ENCODE measurements around the gene RASGEF1C. TPM values are rescaled to one million over a fixed set of nuclear protein-coding genes. Genes with fewer than 3 reads are reported as not detected.

RASGEF1C gene
- total and polyA plus RNA-seq, 2 of the 13 experiments (the other 11 are each of a cell fraction or from before 2014, with no cell fraction given), result not detected

GRCh38 chr5:180105827-180106312, 103.1 kb downstream of the RASGEF1C start:
- H3K79me2 ChIP-seq (ENCODE audit: insufficient read depth, low read length), result no peaks in the 10 kb centered on the region
- no peak overlapping the region for H3K4me3 ChIP-seq (replicated peaks in 1 of 3; ENCODE audit: insufficient read depth in 1 of 3, low read depth in 2 of 3, low read length in 3 of 3)
- no peak overlapping the region for H3K27ac ChIP-seq (ENCODE audit: extremely low read length, insufficient read depth, low read length)
- no peak overlapping the region for H3K9ac ChIP-seq (ENCODE audit: insufficient read depth, low read depth, low read length)
- FAIRE-seq, result no peak
- TF ChIP-seq SATB2 (CRISPR knock-in tag; IDR thresholded peaks at IDR 0.05) (no peak), ATF4 (CRISPR knock-in tag; IDR thresholded peaks at IDR 0.05) (0 out of 4 replicates have a peak, but pooled peaks of 1 of the 2 experiments have one; percentile 28), ZBTB8A (CRISPR knock-in tag; IDR thresholded peaks at IDR 0.05; ENCODE audit: borderline replicate concordance, low read depth) (no peak), DNMT1 (CRISPR knock-in tag; IDR thresholded peaks at IDR 0.05) (no peak), NFYB (CRISPR knock-in tag; IDR thresholded peaks at IDR 0.05) (no peak), ZNF678 (CRISPR knock-in tag; IDR thresholded peaks at IDR 0.05) (no peak), ZSCAN22 (CRISPR knock-in tag; IDR thresholded peaks at IDR 0.05) (no peak), ZNF775 (CRISPR knock-in tag; IDR thresholded peaks at IDR 0.05; ENCODE audit: borderline replicate concordance) (no peak), CBX5 (CRISPR knock-in tag; IDR thresholded peaks at IDR 0.05; ENCODE audit: borderline replicate concordance) (no peak), NFKB2 (CRISPR knock-in tag; IDR thresholded peaks at IDR 0.05; ENCODE audit: borderline replicate concordance) (no peak), ZC3H13 (CRISPR knock-in tag; IDR thresholded peaks at IDR 0.05) (no peak), HNRNPLL (IDR thresholded peaks at IDR 0.05; ENCODE audit: low read depth, low read length, poor library complexity, severe bottlenecking) (no peak), MEIS1 (CRISPR knock-in tag; IDR thresholded peaks at IDR 0.05; ENCODE audit: borderline replicate concordance) (no peak), ZBTB21 (CRISPR knock-in tag; IDR thresholded peaks at IDR 0.05) (0 out of 2 replicates have a peak, but pooled peaks have one; percentile 14), CEBPB (IDR thresholded peaks at IDR 0.05; ENCODE audit: borderline replicate concordance, low read depth, low read length) (peak; percentile 11; the same call in 1 of the 2 replicates), ZNF652 (CRISPR knock-in tag; IDR thresholded peaks at IDR 0.05; ENCODE audit: borderline replicate concordance, low read depth) (no peak), CREB1 (IDR thresholded peaks at IDR 0.05) (peak; percentile 39), CREB1 (CRISPR knock-in tag; IDR thresholded peaks at IDR 0.05) (no peak), ZNF883 (CRISPR knock-in tag; IDR thresholded peaks at IDR 0.05; ENCODE audit: not compliant biosample characterization) (no peak), FOSL2 (CRISPR knock-in tag; IDR thresholded peaks at IDR 0.05) (peak; percentile 60), ATF7-NPFF (CRISPR knock-in tag; IDR thresholded peaks at IDR 0.05; ENCODE audit: low read depth) (no peak)
- BruUV-seq (replicated peaks), result no TSS peak
- CTCF ChIA-PET (ENCODE audit: low intra/inter-chr PET ratio, low total read pairs), result no interaction called here
- intact Hi-C loops (cut with micrococcal nuclease; ENCODE audit: unreplicated experiment), result no loop called here
- POLR2A ChIA-PET, result no interaction called here
- peaks cover 2 to 35% of the 10 kb centered on the region in 2 experiments; a peak in 3 of 5 replicates for H3K27me3 ChIP-seq (ENCODE audit: control insufficient read depth in 1 of 2, insufficient read depth in 2 of 2, low read length in 2 of 2)
- ATAC-seq, result no peak
- DNase-seq (ENCODE audit: low spot score), result no peak
- H3K4me2 ChIP-seq (ENCODE audit: low read depth, low read length), result no peak overlapping the region
- no peaks in the 10 kb centered on the region for H3K4me1 ChIP-seq (ENCODE audit: insufficient read depth, low read length)
- in situ Hi-C loops (cut with HindIII; ENCODE audit: extremely low pct_ligation_motif_present, low pct_unique_long_range_greater_than_20kb), result no loop called here
- WGBS (ENCODE audit: low lambda C conversion rate), result 5% methylated on average over 5 of the region's 5 CpGs
- H2AFZ ChIP-seq (ENCODE audit: low read length), result no peak overlapping the region
- H4K20me1 ChIP-seq (ENCODE audit: insufficient read depth, low read length), result no peaks in the 10 kb centered on the region
- peaks cover 8% of the 10 kb centered on the region for H3K9me3 ChIP-seq (ENCODE audit: low read length)
- no peaks in the 10 kb centered on the region for H3K36me3 ChIP-seq (replicated peaks in 1 of 2; ENCODE audit: control insufficient read depth in 1 of 2, insufficient read depth in 2 of 2, low read length in 2 of 2)
